ENCODE results near the gene PARD6G. TPM values are rescaled to one million over a fixed set of nuclear protein-coding genes. Genes with fewer than 3 reads are reported as not detected.
"Not testable (repeated sequence)": the region's sequence is repeated elsewhere in the genome, so short reads cannot be mapped to it uniquely, and the experiment has no call there.

Gene PARD6G
- total and polyA plus RNA-seq, 2 experiments from 2014 or later: 0.22 to 0.53 TPM

GRCh38 chr18:80166725-80167124, 80.6 kb downstream of the PARD6G start:
- H2AFZ ChIP-seq: no peak overlapping the region
- H3K9me2 ChIP-seq (ENCODE audit: insufficient read depth): no peaks in the 10 kb centered on the region
- H3K36me3 ChIP-seq (ENCODE audit: low read depth): no peaks in the 10 kb centered on the region
- no peaks in the 10 kb centered on the region for H3K27me3 ChIP-seq (replicated peaks; ENCODE audit: insufficient read depth)
- TF ChIP-seq EZH2phosphoT487 (IDR thresholded peaks at IDR 0.05; ENCODE audit: insufficient read depth, low read depth) (no peak), EZH2 (IDR thresholded peaks at IDR 0.05; ENCODE audit: insufficient read depth, poor library complexity, severe bottlenecking) (no peak)
- H3K79me2 ChIP-seq (ENCODE audit: insufficient read depth): no peaks in the 10 kb centered on the region
- H3F3A ChIP-seq (ENCODE audit: insufficient read depth): no peaks in the 10 kb centered on the region
- DNase-seq: no peak
- H3K27ac ChIP-seq: no peak overlapping the region
- H4K20me1 ChIP-seq (ENCODE audit: insufficient read depth): no peaks in the 10 kb centered on the region
- in situ Hi-C loops (cut with MboI): no loop called here
- H3K9ac ChIP-seq: no peak overlapping the region
- H3K4me2 ChIP-seq (ENCODE audit: unreplicated experiment): no peak overlapping the region
- peaks cover 5% of the 10 kb centered on the region; the same call in 1 of the 2 replicates for H3K4me1 ChIP-seq (ENCODE audit: insufficient read depth)
- no peaks in the 10 kb centered on the region for H3K9me3 ChIP-seq (ENCODE audit: low read depth)
- WGBS, 2 experiments (ENCODE audit: low coverage in 1 of 2, low lambda C conversion rate in 2 of 2, missing lambda C conversion rate in 2 of 2): 75 to 82% methylated on average over 6 of the region's 6 CpGs
- H3K4me3 ChIP-seq: no peak overlapping the region

- no peaks in the 10 kb centered on the region for H3K27me3 ChIP-seq (replicated peaks; ENCODE audit: insufficient read depth)
- H3K4me2 ChIP-seq (ENCODE audit: unreplicated experiment): no peak overlapping the region
- H3K4me1 ChIP-seq (ENCODE audit: insufficient read depth): peaks cover 5% of the 10 kb centered on the region; the same call in 1 of the 2 replicates
- in situ Hi-C loops (cut with MboI): no loop called here
- WGBS, 2 experiments (ENCODE audit: low coverage in 1 of 2, low lambda C conversion rate in 2 of 2, missing lambda C conversion rate in 2 of 2): 88 to 91% methylated on average over 10 of the region's 10 CpGs
- H3K27ac ChIP-seq: no peak overlapping the region
- DNase-seq: no peak
- H3K79me2 ChIP-seq (ENCODE audit: insufficient read depth): no peaks in the 10 kb centered on the region
- H3K36me3 ChIP-seq (ENCODE audit: low read depth): no peaks in the 10 kb centered on the region
- H4K20me1 ChIP-seq (ENCODE audit: insufficient read depth): no peaks in the 10 kb centered on the region
- no peaks in the 10 kb centered on the region for H3F3A ChIP-seq (ENCODE audit: insufficient read depth)
- H3K9me2 ChIP-seq (ENCODE audit: insufficient read depth): no peaks in the 10 kb centered on the region
- H3K9me3 ChIP-seq (ENCODE audit: low read depth): no peaks in the 10 kb centered on the region
- H2AFZ ChIP-seq: no peak overlapping the region
- no peak overlapping the region for H3K9ac ChIP-seq
- H3K4me3 ChIP-seq: no peak overlapping the region
- TF ChIP-seq EZH2 (IDR thresholded peaks at IDR 0.05; ENCODE audit: insufficient read depth, poor library complexity, severe bottlenecking): no peak
- TF ChIP-seq EZH2phosphoT487 (IDR thresholded peaks at IDR 0.05; ENCODE audit: insufficient read depth, low read depth): no peak
These were observed 81.1 kb downstream of the PARD6G start for GRCh38 chr18:80166240-80166639.

GRCh38 chr18:80164727-80165355, 82.5 kb downstream of the PARD6G start:
- DNase-seq; H3F3A ChIP-seq (ENCODE audit: insufficient read depth); H3K36me3 ChIP-seq (ENCODE audit: low read depth); H4K20me1 ChIP-seq (ENCODE audit: insufficient read depth); H3K79me2 ChIP-seq (ENCODE audit: insufficient read depth); H3K4me3 ChIP-seq; H3K4me2 ChIP-seq (ENCODE audit: unreplicated experiment); H3K4me1 ChIP-seq (ENCODE audit: insufficient read depth); H2AFZ ChIP-seq; H3K27ac ChIP-seq; H3K27me3 ChIP-seq (replicated peaks; ENCODE audit: insufficient read depth); in situ Hi-C loops (cut with MboI); H3K9me2 ChIP-seq (ENCODE audit: insufficient read depth); H3K9me3 ChIP-seq (ENCODE audit: low read depth); H3K9ac ChIP-seq: not testable (repeated sequence)
- WGBS, 2 experiments (ENCODE audit: low coverage in 1 of 2, low lambda C conversion rate in 2 of 2, missing lambda C conversion rate in 2 of 2): 92 to 94% methylated on average over 9 of the region's 9 CpGs

- Histone ChIP-seq H3K27me3 (replicated peaks; ENCODE audit: insufficient read depth) (no peaks in the 10 kb centered on the region), H3K4me1 (ENCODE audit: insufficient read depth) (no peaks in the 10 kb centered on the region), H3K9me3 (ENCODE audit: low read depth) (no peaks in the 10 kb centered on the region), H3K4me3 (no peak overlapping the region), H3F3A (ENCODE audit: insufficient read depth) (no peaks in the 10 kb centered on the region), H2AFZ (no peak overlapping the region), H3K36me3 (ENCODE audit: low read depth) (no peaks in the 10 kb centered on the region), H3K27ac (no peak overlapping the region), H3K4me2 (ENCODE audit: unreplicated experiment) (no peak overlapping the region), H4K20me1 (ENCODE audit: insufficient read depth) (no peaks in the 10 kb centered on the region), H3K9me2 (ENCODE audit: insufficient read depth) (no peaks in the 10 kb centered on the region), H3K9ac (no peak overlapping the region), H3K79me2 (ENCODE audit: insufficient read depth) (no peaks in the 10 kb centered on the region)
- no peak for DNase-seq
- in situ Hi-C loops (cut with MboI): no loop called here
- WGBS, 2 experiments (ENCODE audit: low coverage in 1 of 2, low lambda C conversion rate in 2 of 2, missing lambda C conversion rate in 2 of 2): 92 to 94% methylated on average over 7 of the region's 7 CpGs
- TF ChIP-seq EZH2phosphoT487 (IDR thresholded peaks at IDR 0.05; ENCODE audit: insufficient read depth, low read depth) (no peak), EZH2 (IDR thresholded peaks at IDR 0.05; ENCODE audit: insufficient read depth, poor library complexity, severe bottlenecking) (no peak)
These were observed 84.1 kb downstream of the PARD6G start for GRCh38 chr18:80163183-80163582.

Measured in GM23248 (cell line).